GM12878 (cell line): ENCODE measurements around the gene MANF. TPM values are rescaled to one million over a fixed set of nuclear protein-coding genes. Genes with fewer than 3 reads are reported as not detected.

Source experiments
- ATAC-seq: fragments of 200-7000 bp; cut with Tn5 transposase; 3 replicates; pipeline ENCODE4 v1.9.1; 2020; ENCODE audit warnings: mild to moderate bottlenecking, moderate library complexity
- BruUV-seq: library from RNA; stranded (reverse); fragments of 400-500 nt; replicated peaks from 2 replicates; lab custom pipeline; 2021; lab: Mats Ljungman, UMichigan
- CTCF ChIA-PET: fragments of 300-600 bp; sonication (Branson Sonifier 250); formaldehyde crosslinking; extraction: SDS; loops from one replicate; lab custom pipeline; 2021; ENCODE audit warnings: inconsistent platforms; lab: Yijun Ruan, JAX
- POLR2A ChIA-PET: fragments of 350-600 bp; formaldehyde crosslinking; extraction: SDS; loops from one replicate; lab custom pipeline; 2021; ENCODE audit warnings: inconsistent platforms; lab: Charles Lee
- RAD21 ChIA-PET: fragments of 300-600 bp; sonication (Branson Sonifier 250); formaldehyde crosslinking; loops from one replicate; lab custom pipeline; 2023; ENCODE audit warnings: antibody characterized with exemption; ENCODE audit not compliant: unreplicated experiment; lab: Charles Lee
- SMC1A ChIA-PET: fragments of 300-600 bp; sonication (Branson Sonifier 250); formaldehyde crosslinking; loops from one replicate; lab custom pipeline; 2023; ENCODE audit not compliant: unreplicated experiment, uncharacterized antibody; lab: Charles Lee
- DNase-seq: peaks from one replicate; pipeline ENCODE4 v3.0.0-alpha.2; 2011; ENCODE audit warnings: low read depth, low spot score
- FAIRE-seq: peaks from 3 replicates; lab custom pipeline; 2011; peaks lifted over from hg19 to GRCh38; lab: Jason Lieb, UNC
- H2AFZ ChIP-seq: 2 replicates; pipeline ENCODE4 v1.6.0; 2011; ENCODE audit warnings: low read depth, low read length, control low read depth; ENCODE audit not compliant: control insufficient read depth
- H3K27ac ChIP-seq: 2 replicates; pipeline ENCODE4 v1.5.1; 2011; ENCODE audit warnings: control low read depth; ENCODE audit not compliant: control insufficient read depth, insufficient read depth
- H3K27me3 ChIP-seq, 2 experiments: replicated peaks in 1 of 2; 2 replicates each; pipeline versions ENCODE4 v1.6.0 to v1.6.1; 2011; ENCODE audit warnings: low read length in 1 of 2; ENCODE audit not compliant: control insufficient read depth in 2 of 2, insufficient read depth in 2 of 2
- H3K36me3 ChIP-seq, 2 experiments: 2 replicates each; pipeline ENCODE4 v1.5.1; 2011; ENCODE audit warnings: low read length in 1 of 2; ENCODE audit not compliant: control insufficient read depth in 2 of 2, insufficient read depth in 2 of 2
- H3K4me1 ChIP-seq: 2 replicates; pipeline ENCODE4 v1.6.1; 2011; ENCODE audit warnings: mild to moderate bottlenecking, low read length, moderate library complexity, mixed read lengths; ENCODE audit not compliant: control insufficient read depth, insufficient read depth
- H3K4me2 ChIP-seq: 2 replicates; pipeline ENCODE4 v1.6.0; 2011; ENCODE audit warnings: control low read depth; ENCODE audit not compliant: control insufficient read depth, insufficient read depth
- H3K4me3 ChIP-seq: fragments of 200-600 bp; sonication (generic); 2 replicates; pipeline ENCODE4 v1.5.1; 2016
- H3K79me2 ChIP-seq: 2 replicates; pipeline ENCODE4 v1.6.0; 2011; ENCODE audit warnings: low read length; ENCODE audit not compliant: control insufficient read depth, insufficient read depth
- H3K9ac ChIP-seq: 2 replicates; pipeline ENCODE4 v1.8.0; 2011; ENCODE audit warnings: low read length, control low read depth, mixed read lengths; ENCODE audit not compliant: control insufficient read depth, insufficient read depth
- H3K9me3 ChIP-seq: replicated peaks from 3 replicates; pipeline ENCODE4 v1.5.1; 2011; ENCODE audit warnings: mild to moderate bottlenecking, low read length; ENCODE audit not compliant: control insufficient read depth, insufficient read depth
- H4K20me1 ChIP-seq: 2 replicates; pipeline ENCODE4 v1.6.0; 2011; ENCODE audit not compliant: control insufficient read depth, insufficient read depth
- BRCA1 ChIP-seq: IDR thresholded peaks from 2 replicates; pipeline ENCODE4 v1.6.1; 2011; ENCODE audit warnings: low read depth, low read length, improper control_type of control experiment
- CBFB ChIP-seq: IDR thresholded peaks from 2 replicates; pipeline ENCODE4 v1.6.1; 2016; ENCODE audit warnings: antibody characterized with exemption, low read depth
- GATAD2B ChIP-seq: fragments of 450-650 bp; conservative IDR thresholded peaks from 2 replicates; pipeline ENCODE4 v1.6.1; 2017; ENCODE audit warnings: low read depth, mild to moderate bottlenecking, moderate library complexity
- IRF4 ChIP-seq: IDR thresholded peaks from 2 replicates; pipeline ENCODE4 v1.6.1; 2011; ENCODE audit warnings: low read depth, low read length
- KDM1A ChIP-seq: fragments of 200-600 bp; sonication (generic); IDR thresholded peaks from 2 replicates; pipeline ENCODE4 v1.6.1; 2016; ENCODE audit warnings: borderline replicate concordance
- PAX5 ChIP-seq: IDR thresholded peaks from 2 replicates; pipeline ENCODE4 v1.6.1; 2011; ENCODE audit warnings: low read depth, low read length, borderline replicate concordance
- PKNOX1 ChIP-seq: fragments of 450-650 bp; IDR thresholded peaks from 2 replicates; pipeline ENCODE4 v1.6.1; 2016; ENCODE audit warnings: mild to moderate bottlenecking
- RAD51 ChIP-seq: fragments of 450-650 bp; IDR thresholded peaks from 2 replicates; pipeline ENCODE4 v1.6.1; 2016; ENCODE audit warnings: moderate library complexity, mild to moderate bottlenecking, inconsistent platforms
- SMC3 ChIP-seq: IDR thresholded peaks from 2 replicates; pipeline ENCODE4 v1.6.1; 2011; ENCODE audit warnings: low read length, improper control_type of control experiment, borderline replicate concordance
- SREBF1 ChIP-seq: IDR thresholded peaks from 2 replicates; pipeline ENCODE4 v1.6.1; 2012; ENCODE audit warnings: mild to moderate bottlenecking, low read length
- USF2 ChIP-seq: IDR thresholded peaks from 2 replicates; pipeline ENCODE4 v1.6.1; 2011; ENCODE audit warnings: low read depth, low read length, improper control_type of control experiment, borderline replicate concordance
- ZNF207 ChIP-seq: fragments of 450-650 bp; IDR thresholded peaks from 2 replicates; pipeline ENCODE4 v1.6.1; 2014; ENCODE audit warnings: antibody characterized with exemption, mild to moderate bottlenecking, borderline replicate concordance
- WGBS: methylation state at CpG from one replicate; pipeline ENCODE4 v1.1.6; 2016; ENCODE audit warnings: low lambda C conversion rate; ENCODE audit not compliant: insufficient replicate concordance, insufficient coverage; ENCODE audit errors: missing lambda C conversion rate; 5-methylcytosine and 5-hydroxymethylcytosine counted together
- in situ Hi-C: fragments of 300-500 bp; cut with MboI; formaldehyde crosslinking; loops from 9 replicates; pipeline ENCODE4 v1.14.3; 2018; ENCODE audit warnings: mixed read lengths
- intact Hi-C: fragments of 100-400 bp; cut with micrococcal nuclease; formaldehyde crosslinking; loops from one replicate; pipeline ENCODE4 v1.14.2; 2022; ENCODE audit not compliant: unreplicated experiment
- polyA plus RNA-seq, 11 experiments: library from polyadenylated mRNA; depleted of rRNA in 4 of 11; unstranded in 6 of 11; stranded (reverse) in 5 of 11; fragments of >200 nt; fragmentation: Nextera tagmentation in 4 of 11; fragmentation: Illumina TruSeq in 1 of 11; extraction: Ambion mirVana in 4 of 11; extraction: Trizol in 1 of 11; gene quantifications; 1 replicate in 1 of 11; 2 replicates in 10 of 11; pipeline versions ENCODE4 v1.2.1 to v1.2.3, GENCODE V29; 2011 to 2016; ENCODE audit warnings: inconsistent platforms in 2 of 11, missing spikeins in 2 of 11, low read depth in 1 of 11
- total RNA-seq, 4 experiments: library from RNA; depleted of rRNA in 3 of 4; stranded (reverse); fragments of >200 nt in 3 of 4; fragmentation: Illumina TruSeq in 1 of 4; extraction: Trizol in 1 of 4; gene quantifications; 2 replicates each; pipeline versions ENCODE4 v1.2.1 to v1.2.3, GENCODE V29; 2013 to 2021
- TF ChIP-seq, protein P1 (sequence below): fragments of 450-650 bp; IDR thresholded peaks from 2 replicates; pipeline ENCODE4 v1.6.1; 2017; ENCODE audit warnings: mild to moderate bottlenecking, moderate library complexity

Gene MANF
- total and polyA plus RNA-seq, 10 of the 15 experiments (the other 5 are each of a cell fraction or from before 2014, with no cell fraction given), result 22.0 to 120 (median 82.9) TPM

- WGBS, result 57% methylated on average over 8 of the region's 8 CpGs
- Histone ChIP-seq H4K20me1 (no peaks in the 10 kb centered on the region), H3K27ac (no peak overlapping the region), H3K36me3 (no peaks in the 10 kb centered on the region), H3K4me3 (no peak overlapping the region), H3K27me3 (no peaks in the 10 kb centered on the region; a peak in 1 of 4 replicates), H3K4me2 (no peak overlapping the region), H2AFZ (no peak overlapping the region), H3K9me3 (no peaks in the 10 kb centered on the region), H3K79me2 (no peaks in the 10 kb centered on the region), H3K9ac (no peak overlapping the region), H3K4me1 (no peaks in the 10 kb centered on the region)
- FAIRE-seq (no peak), DNase-seq (no peak), ATAC-seq (no peak)
- ChIA-PET POLR2A (no interaction called here), RAD21 (no interaction called here), CTCF (no interaction called here), SMC1A (no interaction called here)
- TF ChIP-seq CBFB (no peak), USF2 (no peak), SMC3 (no peak), PAX5 (no peak), SREBF1 (no peak), ZNF207 (no peak), IRF4 (no peak), KDM1A (no peak), GATAD2B (no peak), BRCA1 (no peak), PKNOX1 (no peak), RAD51 (no peak)
- TF ChIP-seq, protein P1, sequence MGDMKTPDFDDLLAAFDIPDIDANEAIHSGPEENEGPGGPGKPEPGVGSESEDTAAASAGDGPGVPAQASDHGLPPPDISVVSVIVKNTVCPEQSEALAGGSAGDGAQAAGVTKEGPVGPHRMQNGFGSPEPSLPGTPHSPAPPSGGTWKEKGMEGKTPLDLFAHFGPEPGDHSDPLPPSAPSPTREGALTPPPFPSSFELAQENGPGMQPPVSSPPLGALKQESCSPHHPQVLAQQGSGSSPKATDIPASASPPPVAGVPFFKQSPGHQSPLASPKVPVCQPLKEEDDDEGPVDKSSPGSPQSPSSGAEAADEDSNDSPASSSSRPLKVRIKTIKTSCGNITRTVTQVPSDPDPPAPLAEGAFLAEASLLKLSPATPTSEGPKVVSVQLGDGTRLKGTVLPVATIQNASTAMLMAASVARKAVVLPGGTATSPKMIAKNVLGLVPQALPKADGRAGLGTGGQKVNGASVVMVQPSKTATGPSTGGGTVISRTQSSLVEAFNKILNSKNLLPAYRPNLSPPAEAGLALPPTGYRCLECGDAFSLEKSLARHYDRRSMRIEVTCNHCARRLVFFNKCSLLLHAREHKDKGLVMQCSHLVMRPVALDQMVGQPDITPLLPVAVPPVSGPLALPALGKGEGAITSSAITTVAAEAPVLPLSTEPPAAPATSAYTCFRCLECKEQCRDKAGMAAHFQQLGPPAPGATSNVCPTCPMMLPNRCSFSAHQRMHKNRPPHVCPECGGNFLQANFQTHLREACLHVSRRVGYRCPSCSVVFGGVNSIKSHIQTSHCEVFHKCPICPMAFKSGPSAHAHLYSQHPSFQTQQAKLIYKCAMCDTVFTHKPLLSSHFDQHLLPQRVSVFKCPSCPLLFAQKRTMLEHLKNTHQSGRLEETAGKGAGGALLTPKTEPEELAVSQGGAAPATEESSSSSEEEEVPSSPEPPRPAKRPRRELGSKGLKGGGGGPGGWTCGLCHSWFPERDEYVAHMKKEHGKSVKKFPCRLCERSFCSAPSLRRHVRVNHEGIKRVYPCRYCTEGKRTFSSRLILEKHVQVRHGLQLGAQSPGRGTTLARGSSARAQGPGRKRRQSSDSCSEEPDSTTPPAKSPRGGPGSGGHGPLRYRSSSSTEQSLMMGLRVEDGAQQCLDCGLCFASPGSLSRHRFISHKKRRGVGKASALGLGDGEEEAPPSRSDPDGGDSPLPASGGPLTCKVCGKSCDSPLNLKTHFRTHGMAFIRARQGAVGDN, result no peak
- in situ Hi-C loops (no loop called here), intact Hi-C loops (no loop called here)
- BruUV-seq, result no TSS peak
These were observed 44.0 kb upstream of the MANF start for GRCh38 chr3:51340989-51341636.
